ENCODE measurements around the gene IFI27.
"Not testable (repeated sequence)": the region's sequence is repeated elsewhere in the genome, so short reads cannot be mapped to it uniquely, and the experiment has no call there.

IFI27 gene

GRCh38 chr14:94126800-94127199 is 16.3 kb downstream of the IFI27 start:
- no peak for DNase-seq

- no peak for DNase-seq
Observed at GRCh38 chr14:94127330-94127729, 16.8 kb downstream of the IFI27 start.

GRCh38 chr14:94128216-94128839 is 17.8 kb downstream of the IFI27 start:
- no peak for DNase-seq

- peak; percentile 75 for DNase-seq
Observed at GRCh38 chr14:94129111-94129757, 18.7 kb downstream of the IFI27 start, which contains the start of gene IFI27L2. Gene IFI27L2 (minus strand): TSS chr14:94129604. CDS start chr14:94129564, 40 bp downstream.

GRCh38 chr14:94129758-94130414 is 19.4 kb downstream of the IFI27 start:
- DNase-seq = no peak

GRCh38 chr14:94132285-94132887 is 21.9 kb downstream of the IFI27 start:
- DNase-seq = peak; percentile 48

- no peak for DNase-seq
Observed at GRCh38 chr14:94135476-94135875, 24.9 kb downstream of the IFI27 start.

GRCh38 chr14:94136575-94137331 is 26.2 kb downstream of the IFI27 start:
- peak; percentile 83 for DNase-seq

GRCh38 chr14:94138251-94138650 is 27.7 kb downstream of the IFI27 start:
- no peak for DNase-seq

GRCh38 chr14:94139006-94139405 is 28.5 kb downstream of the IFI27 start:
- no peak for DNase-seq

GRCh38 chr14:94139421-94139820 is 28.9 kb downstream of the IFI27 start:
- DNase-seq = no peak

- no peak for DNase-seq
Observed at GRCh38 chr14:94142247-94142646, 31.7 kb downstream of the IFI27 start.

- no peak for DNase-seq
Observed at GRCh38 chr14:94142836-94143235, 32.3 kb downstream of the IFI27 start.

GRCh38 chr14:94143239-94143638 is 32.7 kb downstream of the IFI27 start:
- DNase-seq = no peak

GRCh38 chr14:94143711-94144110 is 33.2 kb downstream of the IFI27 start:
- no peak for DNase-seq

GRCh38 chr14:94144765-94145164 is 34.2 kb downstream of the IFI27 start:
- DNase-seq = no peak

- no peak for DNase-seq
Observed at GRCh38 chr14:94145902-94146527, 35.5 kb downstream of the IFI27 start.

GRCh38 chr14:94152676-94153075 is 42.1 kb downstream of the IFI27 start:
- no peak for DNase-seq

- DNase-seq = no peak
Observed at GRCh38 chr14:94153750-94154342, 43.3 kb downstream of the IFI27 start.

- not testable (repeated sequence) for DNase-seq
Observed at GRCh38 chr14:94156143-94156542, 45.6 kb downstream of the IFI27 start.

- DNase-seq = no peak
Observed at GRCh38 chr14:94157197-94157596, 46.7 kb downstream of the IFI27 start.

Data from stimulated activated CD4-positive, alpha-beta T cell treated with anti-CD3 and anti-CD28 coated beads, Interleukin-1b, Interleukin-23, amount 100 ng/mL, for 48 hours (primary cell).